DOHH2 (cell line): Measurements from ENCODE around the gene DNAH11.

Source experiments
- H3F3A ChIP-seq: fragments of 200-600 bp; sonication (generic), shearing (Covaris generic); 2 replicates; pipeline ENCODE4 v1.6.0; 2016; ENCODE audit warnings: antibody characterized with exemption, mild to moderate bottlenecking; ENCODE audit not compliant: control insufficient read depth, insufficient read depth
- H3K27ac ChIP-seq: fragments of 200-600 bp; sonication (generic); 2 replicates; pipeline ENCODE4 v1.5.1; 2014; ENCODE audit warnings: low read depth, mild to moderate bottlenecking, low read length, moderate library complexity
- H3K27me3 ChIP-seq: fragments of 200-600 bp; sonication (generic); 2 replicates; pipeline ENCODE4 v1.6.1; 2014; ENCODE audit warnings: mild to moderate bottlenecking, low read length, mixed read lengths; ENCODE audit not compliant: control insufficient read depth
- H3K36me3 ChIP-seq: fragments of 200-600 bp; sonication (generic); 2 replicates; pipeline ENCODE4 v1.6.1; 2014; ENCODE audit warnings: mild to moderate bottlenecking, low read length, moderate library complexity, mixed read lengths; ENCODE audit not compliant: control insufficient read depth
- H3K4me1 ChIP-seq: fragments of 200-600 bp; sonication (generic); 2 replicates; pipeline ENCODE4 v1.6.1; 2014; ENCODE audit warnings: mild to moderate bottlenecking, low read length, mixed read lengths; ENCODE audit not compliant: control insufficient read depth
- H3K4me2 ChIP-seq: fragments of 200-600 bp; sonication (generic); 2 replicates; pipeline ENCODE4 v1.6.0; 2014; ENCODE audit warnings: mild to moderate bottlenecking, low read length, moderate library complexity
- H3K4me3 ChIP-seq: fragments of 200-600 bp; sonication (generic); 2 replicates; pipeline ENCODE4 v1.5.1; 2014; ENCODE audit warnings: mild to moderate bottlenecking, low read length, mixed read lengths
- H3K79me2 ChIP-seq: fragments of 200-600 bp; sonication (generic); 2 replicates; pipeline ENCODE4 v1.6.1; 2014; ENCODE audit warnings: mild to moderate bottlenecking, low read length, mixed read lengths; ENCODE audit not compliant: control insufficient read depth
- H3K9me2 ChIP-seq: fragments of 200-600 bp; sonication (generic); replicated peaks from 2 replicates; pipeline ENCODE4 v1.6.1; 2014; ENCODE audit warnings: mild to moderate bottlenecking, low read length, mixed read lengths; ENCODE audit not compliant: control insufficient read depth
- H3K9me3 ChIP-seq: fragments of 200-600 bp; sonication (generic); 2 replicates; pipeline ENCODE4 v1.6.1; 2014; ENCODE audit warnings: antibody characterized with exemption, low read length, mixed read lengths; ENCODE audit not compliant: control insufficient read depth, insufficient read depth
- H4K20me1 ChIP-seq: fragments of 200-600 bp; sonication (generic); 2 replicates; pipeline ENCODE4 v1.6.0; 2014; ENCODE audit warnings: low read depth, mild to moderate bottlenecking, antibody characterized with exemption, low read length, moderate library complexity; ENCODE audit not compliant: control insufficient read depth, insufficient read depth
- CTCF ChIP-seq: fragments of 200-600 bp; sonication (generic); IDR thresholded peaks from one replicate; pipeline ENCODE4 v1.5.1; 2014; ENCODE audit warnings: antibody characterized with exemption, mild to moderate bottlenecking, low read depth, low read length; ENCODE audit not compliant: poor library complexity, severe bottlenecking
- EZH2phosphoT487 ChIP-seq: fragments of 200-600 bp; sonication (generic); IDR thresholded peaks from 2 replicates; pipeline ENCODE4 v1.6.1; 2017; ENCODE audit warnings: borderline replicate concordance, mild to moderate bottlenecking, antibody characterized with exemption, low read length, moderate library complexity, mixed read lengths

Gene DNAH11

GRCh38 chr7:21704359-21704758, 161.5 kb downstream of the DNAH11 start:
- Histone ChIP-seq H3K9me2 (no peaks in the 10 kb centered on the region), H3F3A (no peaks in the 10 kb centered on the region), H3K4me3 (no peak overlapping the region), H3K4me1 (no peaks in the 10 kb centered on the region), H3K27ac (no peak overlapping the region), H3K9me3 (no peaks in the 10 kb centered on the region), H3K27me3 (no peaks in the 10 kb centered on the region), H3K4me2 (no peak overlapping the region), H4K20me1 (no peaks in the 10 kb centered on the region), H3K36me3 (no peaks in the 10 kb centered on the region), H3K79me2 (no peaks in the 10 kb centered on the region)
- TF ChIP-seq EZH2phosphoT487 (no peak), CTCF (no peak)

GRCh38 chr7:21706131-21706530, 163.3 kb downstream of the DNAH11 start:
- no peak overlapping the region for H3K27ac ChIP-seq
- H3K27me3 ChIP-seq = no peaks in the 10 kb centered on the region
- H3K4me1 ChIP-seq = no peaks in the 10 kb centered on the region
- H3K9me3 ChIP-seq = no peaks in the 10 kb centered on the region
- no peak overlapping the region for H3K4me2 ChIP-seq
- H3K36me3 ChIP-seq = no peaks in the 10 kb centered on the region
- no peaks in the 10 kb centered on the region for H3K79me2 ChIP-seq
- TF ChIP-seq EZH2phosphoT487 (no peak), CTCF (no peak)
- no peaks in the 10 kb centered on the region for H3F3A ChIP-seq
- H3K9me2 ChIP-seq = no peaks in the 10 kb centered on the region
- H3K4me3 ChIP-seq = no peak overlapping the region
- H4K20me1 ChIP-seq = no peaks in the 10 kb centered on the region

- no peak overlapping the region for H3K4me2 ChIP-seq
- TF ChIP-seq CTCF = no peak
- TF ChIP-seq EZH2phosphoT487 = no peak
- H3F3A ChIP-seq = no peaks in the 10 kb centered on the region
- no peak overlapping the region for H3K4me3 ChIP-seq
- no peaks in the 10 kb centered on the region for H3K27me3 ChIP-seq
- no peak overlapping the region for H3K27ac ChIP-seq
- no peaks in the 10 kb centered on the region for H3K9me2 ChIP-seq
- H3K9me3 ChIP-seq = no peaks in the 10 kb centered on the region
- H3K4me1 ChIP-seq = no peaks in the 10 kb centered on the region
- no peaks in the 10 kb centered on the region for H3K36me3 ChIP-seq
- no peaks in the 10 kb centered on the region for H3K79me2 ChIP-seq
- no peaks in the 10 kb centered on the region for H4K20me1 ChIP-seq
Measured at GRCh38 chr7:21707566-21707965, 164.7 kb downstream of the DNAH11 start.

- H3K79me2 ChIP-seq = no peaks in the 10 kb centered on the region
- no peak overlapping the region for H3K4me3 ChIP-seq
- no peaks in the 10 kb centered on the region for H3K9me3 ChIP-seq
- no peak overlapping the region for H3K27ac ChIP-seq
- H3K4me1 ChIP-seq = no peaks in the 10 kb centered on the region
- H3F3A ChIP-seq = no peaks in the 10 kb centered on the region
- no peaks in the 10 kb centered on the region for H4K20me1 ChIP-seq
- H3K4me2 ChIP-seq = no peak overlapping the region
- H3K27me3 ChIP-seq = no peaks in the 10 kb centered on the region
- H3K36me3 ChIP-seq = no peaks in the 10 kb centered on the region
- no peaks in the 10 kb centered on the region for H3K9me2 ChIP-seq
- TF ChIP-seq CTCF (no peak), EZH2phosphoT487 (no peak)
Measured at GRCh38 chr7:21708096-21708495, 165.3 kb downstream of the DNAH11 start.
